GM23338 (cell line): ENCODE results near the gene PARD6B. TPM values are rescaled to one million over a fixed set of nuclear protein-coding genes. Genes with fewer than 3 reads are reported as not detected.
"Not testable (repeated sequence)": the region's sequence is repeated elsewhere in the genome, so short reads cannot be mapped to it uniquely, and the experiment has no call there.

Source experiments
- ATAC-seq: fragments of 200-7000 bp; cut with Tn5 transposase; 3 replicates; pipeline ENCODE4 v1.9.1; 2020
- DNase-seq: peaks from one replicate; pipeline ENCODE4 v3.0.0-alpha.2; 2015; ENCODE audit warnings: low spot score
- H2AFZ ChIP-seq: fragments of 200-600 bp; sonication (generic); 2 replicates; pipeline ENCODE4 v1.8.0; 2016; ENCODE audit warnings: antibody characterized with exemption, mild to moderate bottlenecking, moderate library complexity
- H3F3A ChIP-seq: fragments of 200-600 bp; sonication (generic); replicated peaks from 2 replicates; pipeline ENCODE4 v1.8.0; 2017; ENCODE audit warnings: antibody characterized with exemption, mixed run types, low read depth
- H3K27ac ChIP-seq: fragments of 200-600 bp; sonication (generic); 2 replicates; pipeline ENCODE4 v1.6.1; 2016; ENCODE audit warnings: low read depth
- H3K27me3 ChIP-seq: fragments of 200-600 bp; sonication (generic); 2 replicates; pipeline ENCODE4 v1.8.0; 2016; ENCODE audit warnings: mild to moderate bottlenecking, mixed run types, moderate library complexity; ENCODE audit not compliant: insufficient read depth
- H3K36me3 ChIP-seq: fragments of 200-600 bp; sonication (generic); 2 replicates; pipeline ENCODE4 v1.8.0; 2016; ENCODE audit warnings: mild to moderate bottlenecking; ENCODE audit not compliant: insufficient read depth
- H3K4me1 ChIP-seq: fragments of 200-600 bp; sonication (generic); 2 replicates; pipeline ENCODE4 v1.8.0; 2016; ENCODE audit warnings: mild to moderate bottlenecking, moderate library complexity; ENCODE audit not compliant: insufficient read depth
- H3K4me2 ChIP-seq: fragments of 200-600 bp; sonication (generic); 2 replicates; pipeline ENCODE4 v1.7.1; 2017; ENCODE audit warnings: mixed run types
- H3K4me3 ChIP-seq: fragments of 200-600 bp; sonication (generic); 2 replicates; pipeline ENCODE4 v1.6.1; 2016; ENCODE audit warnings: mixed run types
- H3K79me2 ChIP-seq: fragments of 200-600 bp; sonication (generic); replicated peaks from 2 replicates; pipeline ENCODE4 v1.8.0; 2017; ENCODE audit warnings: mild to moderate bottlenecking; ENCODE audit not compliant: insufficient read depth
- H3K9me2 ChIP-seq: fragments of 200-600 bp; sonication (generic); 2 replicates; pipeline ENCODE4 v1.8.0; 2017; ENCODE audit not compliant: insufficient read depth
- H4K20me1 ChIP-seq: fragments of 200-600 bp; sonication (generic); replicated peaks from 2 replicates; pipeline ENCODE4 v1.8.0; 2017; ENCODE audit warnings: mild to moderate bottlenecking; ENCODE audit not compliant: insufficient read depth
- H3K27ac Mint-ChIP-seq: 2 replicates; pipeline ENCODE4 v1.8.0; 2020; ENCODE audit warnings: inconsistent platforms, mild to moderate bottlenecking, moderate library complexity, mixed read lengths
- H3K27me3 Mint-ChIP-seq: 3 replicates; pipeline ENCODE4 v1.8.0; 2022; ENCODE audit warnings: low read depth, mild to moderate bottlenecking, moderate library complexity, mixed read lengths, inconsistent platforms; ENCODE audit not compliant: insufficient read depth, poor library complexity
- H3K36me3 Mint-ChIP-seq: 3 replicates; pipeline ENCODE4 v1.8.0; 2021; ENCODE audit warnings: low read depth, mild to moderate bottlenecking, inconsistent platforms, moderate library complexity, mixed read lengths
- H3K4me1 Mint-ChIP-seq: 3 replicates; pipeline ENCODE4 v1.8.0; 2020; ENCODE audit warnings: mild to moderate bottlenecking, inconsistent platforms, mixed read lengths
- H3K4me3 Mint-ChIP-seq: 3 replicates; pipeline ENCODE4 v1.8.0; 2021; ENCODE audit warnings: moderate library complexity, mild to moderate bottlenecking, inconsistent platforms, mixed read lengths
- H3K9me3 Mint-ChIP-seq: 3 replicates; pipeline ENCODE4 v1.8.0; 2020; ENCODE audit warnings: moderate library complexity, mild to moderate bottlenecking, inconsistent platforms, mixed read lengths
- CTCF ChIP-seq, 2 experiments: fragments of 200-600 bp in 1 of 2; sonication (generic) in 1 of 2; conservative IDR thresholded peaks; 2 replicates each; pipeline versions ENCODE4 v1.5.1 to v1.6.1; 2016 to 2017; ENCODE audit warnings: antibody characterized with exemption in 2 of 2, low read depth in 2 of 2, mild to moderate bottlenecking in 2 of 2, moderate library complexity in 1 of 2
- JUNB ChIP-seq: IDR thresholded peaks from one replicate; pipeline ENCODE4 v1.6.1; 2016; ENCODE audit warnings: antibody characterized with exemption; ENCODE audit not compliant: unreplicated experiment
- POLR2AphosphoS5 ChIP-seq: IDR thresholded peaks from 2 replicates; pipeline ENCODE4 v1.6.1; 2016; ENCODE audit warnings: antibody characterized with exemption, low read depth
- ZNF462 ChIP-seq: fragments of 250-450 bp; sonication (Bioruptor Pico); IDR thresholded peaks from 2 replicates; pipeline ENCODE4 v1.5.0; 2020; ENCODE audit warnings: mild to moderate bottlenecking, moderate library complexity
- polyA plus RNA-seq: library from polyadenylated mRNA; unstranded; fragments of >200 nt; fragmentation: Nextera tagmentation; extraction: Ambion mirVana; gene quantifications from 2 replicates; pipeline ENCODE4 v1.2.1, GENCODE V29; 2016
- total RNA-seq: library from RNA; depleted of rRNA; stranded (reverse); fragments of >200 nt; shearing (Covaris generic); gene quantifications from 2 replicates; pipeline ENCODE4 v1.2.3, GENCODE V29; 2014

Gene PARD6B
- total and polyA plus RNA-seq, 2 experiments from 2014 or later: 23.5 to 29.2 TPM

- no peaks in the 10 kb centered on the region for H3K4me1 ChIP-seq
- no peaks in the 10 kb centered on the region for H3K9me3 Mint-ChIP-seq
- H3K9me2 ChIP-seq: no peaks in the 10 kb centered on the region
- H3K4me3 Mint-ChIP-seq: no peak overlapping the region; the same call in 2 of the 3 replicates
- no peak overlapping the region for H3K27ac ChIP-seq
- 0 out of 2 replicates have a peak, but pooled peaks have one; percentile 25 for TF ChIP-seq ZNF462 (CRISPR knock-in tag)
- peak; percentile 60 to 80 for TF ChIP-seq CTCF (conservative IDR thresholded peaks at IDR 0.05; ENCODE audit: low read depth in 2 of 2)
- TF ChIP-seq POLR2AphosphoS5: no peak
- TF ChIP-seq JUNB: no peak
- peaks cover 33% of the 10 kb centered on the region for H3K4me1 Mint-ChIP-seq
- H3K4me2 ChIP-seq: no peak overlapping the region
- H3K27me3 ChIP-seq: no peaks in the 10 kb centered on the region
- peak; percentile 78 for DNase-seq
- peaks cover 3% of the 10 kb centered on the region for H3K27me3 Mint-ChIP-seq
- H2AFZ ChIP-seq: peak overlapping the region; percentile 96
- no peaks in the 10 kb centered on the region for H3F3A ChIP-seq
- no peak overlapping the region for H3K27ac Mint-ChIP-seq
- peak; percentile 84 for ATAC-seq
- no peak overlapping the region for H3K4me3 ChIP-seq
- no peaks in the 10 kb centered on the region for H3K36me3 ChIP-seq
- no peaks in the 10 kb centered on the region for H3K36me3 Mint-ChIP-seq
- H3K79me2 ChIP-seq: no peaks in the 10 kb centered on the region
- H4K20me1 ChIP-seq: no peaks in the 10 kb centered on the region
Observed at GRCh38 chr20:50713657-50714101, 17.7 kb upstream of the PARD6B start.

GRCh38 chr20:50714426-50714825 lies 17.0 kb upstream of the PARD6B start:
- ATAC-seq, H3K4me2 ChIP-seq, H3K9me2 ChIP-seq, H3K4me3 Mint-ChIP-seq, H3K27me3 Mint-ChIP-seq, H3K36me3 ChIP-seq, H3F3A ChIP-seq, H3K36me3 Mint-ChIP-seq, H3K27ac ChIP-seq, H3K9me3 Mint-ChIP-seq, H3K27ac Mint-ChIP-seq, H3K4me1 ChIP-seq, H3K27me3 ChIP-seq, H4K20me1 ChIP-seq, H3K4me3 ChIP-seq, DNase-seq, H3K79me2 ChIP-seq: not testable (repeated sequence)
- H2AFZ ChIP-seq: peak overlapping the region; percentile 52; the same call in 1 of the 2 replicates
- H3K4me1 Mint-ChIP-seq: peaks cover 33% of the 10 kb centered on the region
